WTC11 (cell line): ENCODE data around the gene C15orf61. TPM values are rescaled to one million over a fixed set of nuclear protein-coding genes. Genes with fewer than 3 reads are reported as not detected.

Experiments
- ATAC-seq: fragments of 200-7000 bp; cut with Tn5 transposase; 2 replicates; pipeline ENCODE4 v1.10.0; 2021; ENCODE audit warnings: mild to moderate bottlenecking, moderate library complexity
- CTCF ChIA-PET: fragments of 300-600 bp; sonication (Branson Sonifier 250); formaldehyde crosslinking; loops from one replicate; lab custom pipeline; 2021; ENCODE audit warnings: antibody characterized with exemption; lab: Charles Lee
- POLR2A ChIA-PET: fragments of 350-600 bp; sonication (Branson Sonifier 250); formaldehyde crosslinking; loops from one replicate; lab custom pipeline; 2021; ENCODE audit warnings: antibody characterized with exemption; lab: Charles Lee
- DNase-seq: peaks from one replicate; pipeline ENCODE4 v3.0.0; 2021; ENCODE audit warnings: low spot score
- H3K27ac Mint-ChIP-seq: 2 replicates; pipeline ENCODE4 v1.8.0; 2021; ENCODE audit warnings: mixed read lengths
- H3K27me3 Mint-ChIP-seq: 2 replicates; pipeline ENCODE4 v1.8.0; 2021; ENCODE audit warnings: low read depth, mild to moderate bottlenecking, moderate library complexity, mixed read lengths
- H3K36me3 Mint-ChIP-seq: 2 replicates; pipeline ENCODE4 v1.8.0; 2021; ENCODE audit warnings: mixed read lengths
- H3K4me1 Mint-ChIP-seq: 2 replicates; pipeline ENCODE4 v1.8.0; 2022; ENCODE audit warnings: mixed read lengths
- H3K4me3 Mint-ChIP-seq: 2 replicates; pipeline ENCODE4 v1.8.0; 2021; ENCODE audit warnings: mild to moderate bottlenecking, moderate library complexity, mixed read lengths
- H3K9me3 Mint-ChIP-seq: 2 replicates; pipeline ENCODE4 v1.8.0; 2021; ENCODE audit warnings: mixed read lengths
- ATF6 ChIP-seq: sonication (generic); formaldehyde crosslinking; IDR thresholded peaks from 2 replicates; pipeline ENCODE4 v1.8.1; 2023; ENCODE audit warnings: mild to moderate bottlenecking, missing genetic modification reagents
- CREM ChIP-seq: sonication (generic); formaldehyde crosslinking; IDR thresholded peaks from 2 replicates; pipeline ENCODE4 v1.8.1; 2022; ENCODE audit warnings: mild to moderate bottlenecking, missing genetic modification reagents, moderate library complexity
- KAT7 ChIP-seq: sonication (generic); formaldehyde crosslinking; IDR thresholded peaks from 2 replicates; pipeline ENCODE4 v1.8.1; 2023; ENCODE audit warnings: missing genetic modification reagents, mild to moderate bottlenecking, borderline replicate concordance
- NFYB ChIP-seq: sonication (generic); formaldehyde crosslinking; conservative IDR thresholded peaks from 2 replicates; pipeline ENCODE4 v1.8.0; 2022; ENCODE audit warnings: low read depth, missing genetic modification reagents
- RORB ChIP-seq: fragments of 250-450 bp; sonication (Bioruptor Pico); IDR thresholded peaks from 2 replicates; pipeline ENCODE4 v1.9.0; 2021; ENCODE audit warnings: mild to moderate bottlenecking
- SMAD4 ChIP-seq: sonication (generic); formaldehyde crosslinking; IDR thresholded peaks from 2 replicates; pipeline ENCODE4 v1.8.0; 2022; ENCODE audit warnings: mild to moderate bottlenecking, missing genetic modification reagents
- TEAD1 ChIP-seq: sonication (generic); formaldehyde crosslinking; IDR thresholded peaks from 2 replicates; pipeline ENCODE4 v1.8.0; 2022; ENCODE audit warnings: mild to moderate bottlenecking, missing genetic modification reagents
- TP53 ChIP-seq: sonication (generic); formaldehyde crosslinking; IDR thresholded peaks from 2 replicates; pipeline ENCODE4 v1.8.1; 2023; ENCODE audit warnings: mild to moderate bottlenecking, missing genetic modification reagents
- ZNF396 ChIP-seq: fragments of 250-450 bp; sonication (Bioruptor Pico); IDR thresholded peaks from 2 replicates; pipeline ENCODE4 v1.8.0; 2021; ENCODE audit warnings: mild to moderate bottlenecking, moderate library complexity, borderline replicate concordance
- ZNF416 ChIP-seq: fragments of 250-450 bp; sonication (Bioruptor Pico); IDR thresholded peaks from 2 replicates; pipeline ENCODE4 v1.9.0; 2021; ENCODE audit warnings: mild to moderate bottlenecking, inconsistent platforms
- total RNA-seq: library from RNA; stranded (reverse); gene quantifications from 3 replicates; pipeline ENCODE4 v1.2.3, GENCODE V29; 2021
- TF ChIP-seq, protein P1 (sequence below): sonication (generic); formaldehyde crosslinking; IDR thresholded peaks from 2 replicates; pipeline ENCODE4 v1.8.0; 2022; ENCODE audit warnings: mild to moderate bottlenecking, missing genetic modification reagents
- TF ChIP-seq, protein P2 (sequence below): sonication (generic); formaldehyde crosslinking; IDR thresholded peaks from 2 replicates; pipeline ENCODE4 v1.8.1; 2023; ENCODE audit warnings: mild to moderate bottlenecking, moderate library complexity, missing genetic modification reagents
- TF ChIP-seq, protein P3 (sequence below): fragments of 250-450 bp; sonication (Bioruptor Pico); IDR thresholded peaks from 2 replicates; pipeline ENCODE4 v1.9.0; 2021; ENCODE audit warnings: mild to moderate bottlenecking
- TF ChIP-seq, protein P4 (sequence below): fragments of 250-450 bp; sonication (Bioruptor Pico); IDR thresholded peaks from 2 replicates; pipeline ENCODE4 v2.1.2; 2022; ENCODE audit warnings: mild to moderate bottlenecking, moderate library complexity
- TF ChIP-seq, protein P5 (sequence below): fragments of 250-450 bp; sonication (Bioruptor Pico); IDR thresholded peaks from 2 replicates; pipeline ENCODE4 v1.9.0; 2021; ENCODE audit warnings: mild to moderate bottlenecking, borderline replicate concordance
- TF ChIP-seq, protein P6 (sequence below): fragments of 200-600 bp; IDR thresholded peaks from 2 replicates; pipeline ENCODE4 v1.8.0; 2022; ENCODE audit warnings: antibody characterized with exemption

C15orf61 gene
- total RNA-seq, 1 experiment from 2014 or later = 3.3 TPM

DNA sequence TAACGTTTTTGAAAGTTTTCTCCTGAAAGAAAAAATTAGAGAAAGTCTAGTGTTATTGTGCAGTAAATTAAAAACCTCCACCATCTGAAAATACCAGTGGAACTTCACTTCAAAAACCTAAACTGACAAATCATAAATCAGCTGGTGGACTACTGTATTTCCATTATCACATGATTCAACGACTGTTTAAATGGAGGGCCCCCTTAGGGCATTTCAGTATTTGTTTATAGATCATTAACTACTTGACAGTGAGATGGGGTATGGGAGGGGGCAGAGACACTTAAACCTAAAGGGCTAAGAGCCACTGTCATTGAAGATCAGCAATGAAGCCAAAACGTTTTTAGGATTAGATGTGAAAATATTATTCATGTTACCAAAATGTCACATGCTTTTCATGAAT lies 8.8 kb upstream of the C15orf61 start (continued):
- TF ChIP-seq KAT7 (CRISPR knock-in tag) (no peak), ZNF416 (CRISPR knock-in tag) (no peak)
- TF ChIP-seq, protein P1, sequence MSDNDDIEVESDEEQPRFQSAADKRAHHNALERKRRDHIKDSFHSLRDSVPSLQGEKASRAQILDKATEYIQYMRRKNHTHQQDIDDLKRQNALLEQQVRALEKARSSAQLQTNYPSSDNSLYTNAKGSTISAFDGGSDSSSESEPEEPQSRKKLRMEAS (CRISPR knock-in tag) = no peak
- TF ChIP-seq, protein P2, sequence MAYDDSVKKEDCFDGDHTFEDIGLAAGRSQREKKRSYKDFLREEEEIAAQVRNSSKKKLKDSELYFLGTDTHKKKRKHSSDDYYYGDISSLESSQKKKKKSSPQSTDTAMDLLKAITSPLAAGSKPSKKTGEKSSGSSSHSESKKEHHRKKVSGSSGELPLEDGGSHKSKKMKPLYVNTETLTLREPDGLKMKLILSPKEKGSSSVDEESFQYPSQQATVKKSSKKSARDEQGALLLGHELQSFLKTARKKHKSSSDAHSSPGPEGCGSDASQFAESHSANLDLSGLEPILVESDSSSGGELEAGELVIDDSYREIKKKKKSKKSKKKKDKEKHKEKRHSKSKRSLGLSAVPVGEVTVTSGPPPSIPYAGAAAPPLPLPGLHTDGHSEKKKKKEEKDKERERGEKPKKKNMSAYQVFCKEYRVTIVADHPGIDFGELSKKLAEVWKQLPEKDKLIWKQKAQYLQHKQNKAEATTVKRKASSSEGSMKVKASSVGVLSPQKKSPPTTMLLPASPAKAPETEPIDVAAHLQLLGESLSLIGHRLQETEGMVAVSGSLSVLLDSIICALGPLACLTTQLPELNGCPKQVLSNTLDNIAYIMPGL = no peak

DNA sequence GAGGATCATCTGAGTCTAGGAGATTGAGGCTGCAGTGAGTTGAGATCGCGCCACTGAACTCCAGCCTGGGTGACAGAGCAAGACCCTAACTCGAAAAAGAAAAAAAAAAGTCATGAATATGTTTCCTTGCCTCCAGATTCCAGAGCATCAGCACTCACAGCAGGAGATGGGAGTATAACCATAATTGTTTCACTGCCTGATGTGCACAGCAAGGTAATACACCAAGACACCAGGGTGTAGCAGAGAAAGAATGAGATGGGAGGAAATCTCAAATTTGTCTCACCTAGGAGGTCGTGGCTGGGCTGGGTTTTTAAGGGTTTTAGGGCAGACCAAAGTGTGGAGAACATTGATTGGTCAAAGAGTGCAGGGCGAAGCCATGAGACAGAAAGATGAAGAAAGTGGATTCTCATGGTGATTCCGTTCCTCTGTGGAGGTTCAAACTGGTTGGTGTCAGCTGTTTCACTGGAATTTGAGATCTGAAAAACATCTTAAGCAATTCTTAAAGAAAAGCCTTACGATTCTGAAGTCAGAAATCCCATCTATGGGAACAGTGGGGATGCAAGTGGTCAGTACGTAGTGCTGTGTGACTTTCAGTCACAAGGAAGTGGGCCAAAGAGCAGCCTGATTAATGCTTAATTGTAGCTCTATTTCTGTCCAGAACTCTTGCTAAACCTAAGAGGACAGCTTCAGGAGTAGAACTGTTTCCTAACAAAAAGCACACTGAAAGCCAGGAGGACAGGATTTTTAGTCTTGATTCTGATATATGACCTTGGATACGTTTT lies 7.8 kb upstream of the C15orf61 start:
- H3K4me1 Mint-ChIP-seq = 0 out of 2 replicates have a peak, but pooled peaks cover 3% of the 10 kb centered on the region
- H3K27ac Mint-ChIP-seq = no peak overlapping the region
- H3K9me3 Mint-ChIP-seq = no peaks in the 10 kb centered on the region
- H3K27me3 Mint-ChIP-seq = no peaks in the 10 kb centered on the region
- H3K4me3 Mint-ChIP-seq = no peak overlapping the region
- no peaks in the 10 kb centered on the region for H3K36me3 Mint-ChIP-seq
- ChIA-PET CTCF (no interaction called here), POLR2A (no interaction called here)
- DNase-seq (no peak), ATAC-seq (no peak)
- TF ChIP-seq, protein P2 = no peak
- no peak for TF ChIP-seq CREM
- no peak for TF ChIP-seq ATF6
- no peak for TF ChIP-seq RORB (CRISPR knock-in tag)
- TF ChIP-seq NFYB (CRISPR knock-in tag) = no peak
- TF ChIP-seq TEAD1 (CRISPR knock-in tag) = no peak

DNA sequence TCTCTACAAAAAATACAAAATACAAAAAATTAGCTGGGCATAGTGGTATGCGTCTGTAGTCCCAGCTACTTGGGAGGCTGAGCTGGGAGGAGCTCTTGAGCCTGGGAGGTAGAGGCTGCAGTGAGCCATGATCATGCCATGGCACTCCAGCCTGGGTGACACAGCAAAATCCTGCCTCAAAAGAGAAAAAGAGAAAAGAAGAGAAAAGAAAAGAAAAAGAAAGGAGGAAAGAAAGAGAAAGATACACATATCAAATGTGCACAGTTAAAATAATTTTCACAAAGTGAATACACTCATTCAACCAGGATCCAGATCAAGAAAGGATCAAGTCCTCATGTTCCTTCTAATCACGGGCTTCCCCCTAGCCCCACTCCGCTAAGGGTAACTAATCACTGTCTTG lies 5.8 kb upstream of the C15orf61 start:
- ATAC-seq = no peak
- H3K4me3 Mint-ChIP-seq = no peak overlapping the region
- H3K27me3 Mint-ChIP-seq = peaks cover under 1% of the 10 kb centered on the region; the same call in 1 of the 2 replicates
- CTCF ChIA-PET = no interaction called here
- H3K27ac Mint-ChIP-seq = no peak overlapping the region
- POLR2A ChIA-PET = no interaction called here
- no peaks in the 10 kb centered on the region for H3K9me3 Mint-ChIP-seq
- H3K36me3 Mint-ChIP-seq = no peaks in the 10 kb centered on the region
- DNase-seq = no peak
- 0 out of 2 replicates have a peak, but pooled peaks cover 3% of the 10 kb centered on the region for H3K4me1 Mint-ChIP-seq
- TF ChIP-seq SMAD4 (CRISPR knock-in tag) = no peak
- TF ChIP-seq, protein P3, sequence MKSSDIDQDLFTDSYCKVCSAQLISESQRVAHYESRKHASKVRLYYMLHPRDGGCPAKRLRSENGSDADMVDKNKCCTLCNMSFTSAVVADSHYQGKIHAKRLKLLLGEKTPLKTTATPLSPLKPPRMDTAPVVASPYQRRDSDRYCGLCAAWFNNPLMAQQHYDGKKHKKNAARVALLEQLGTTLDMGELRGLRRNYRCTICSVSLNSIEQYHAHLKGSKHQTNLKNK (CRISPR knock-in tag) = no peak
- TF ChIP-seq RORB (CRISPR knock-in tag) = no peak
- no peak for TF ChIP-seq ZNF396 (CRISPR knock-in tag)
- TF ChIP-seq, protein P1 (CRISPR knock-in tag) = no peak
- TF ChIP-seq TP53 = no peak
- TF ChIP-seq, protein P4, sequence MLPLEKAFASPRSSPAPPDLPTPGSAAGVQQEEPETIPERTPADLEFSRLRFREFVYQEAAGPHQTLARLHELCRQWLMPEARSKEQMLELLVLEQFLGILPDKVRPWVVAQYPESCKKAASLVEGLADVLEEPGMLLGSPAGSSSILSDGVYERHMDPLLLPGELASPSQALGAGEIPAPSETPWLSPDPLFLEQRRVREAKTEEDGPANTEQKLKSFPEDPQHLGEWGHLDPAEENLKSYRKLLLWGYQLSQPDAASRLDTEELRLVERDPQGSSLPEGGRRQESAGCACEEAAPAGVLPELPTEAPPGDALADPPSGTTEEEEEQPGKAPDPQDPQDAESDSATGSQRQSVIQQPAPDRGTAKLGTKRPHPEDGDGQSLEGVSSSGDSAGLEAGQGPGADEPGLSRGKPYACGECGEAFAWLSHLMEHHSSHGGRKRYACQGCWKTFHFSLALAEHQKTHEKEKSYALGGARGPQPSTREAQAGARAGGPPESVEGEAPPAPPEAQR (CRISPR knock-in tag) = no peak
- TF ChIP-seq, protein P5, sequence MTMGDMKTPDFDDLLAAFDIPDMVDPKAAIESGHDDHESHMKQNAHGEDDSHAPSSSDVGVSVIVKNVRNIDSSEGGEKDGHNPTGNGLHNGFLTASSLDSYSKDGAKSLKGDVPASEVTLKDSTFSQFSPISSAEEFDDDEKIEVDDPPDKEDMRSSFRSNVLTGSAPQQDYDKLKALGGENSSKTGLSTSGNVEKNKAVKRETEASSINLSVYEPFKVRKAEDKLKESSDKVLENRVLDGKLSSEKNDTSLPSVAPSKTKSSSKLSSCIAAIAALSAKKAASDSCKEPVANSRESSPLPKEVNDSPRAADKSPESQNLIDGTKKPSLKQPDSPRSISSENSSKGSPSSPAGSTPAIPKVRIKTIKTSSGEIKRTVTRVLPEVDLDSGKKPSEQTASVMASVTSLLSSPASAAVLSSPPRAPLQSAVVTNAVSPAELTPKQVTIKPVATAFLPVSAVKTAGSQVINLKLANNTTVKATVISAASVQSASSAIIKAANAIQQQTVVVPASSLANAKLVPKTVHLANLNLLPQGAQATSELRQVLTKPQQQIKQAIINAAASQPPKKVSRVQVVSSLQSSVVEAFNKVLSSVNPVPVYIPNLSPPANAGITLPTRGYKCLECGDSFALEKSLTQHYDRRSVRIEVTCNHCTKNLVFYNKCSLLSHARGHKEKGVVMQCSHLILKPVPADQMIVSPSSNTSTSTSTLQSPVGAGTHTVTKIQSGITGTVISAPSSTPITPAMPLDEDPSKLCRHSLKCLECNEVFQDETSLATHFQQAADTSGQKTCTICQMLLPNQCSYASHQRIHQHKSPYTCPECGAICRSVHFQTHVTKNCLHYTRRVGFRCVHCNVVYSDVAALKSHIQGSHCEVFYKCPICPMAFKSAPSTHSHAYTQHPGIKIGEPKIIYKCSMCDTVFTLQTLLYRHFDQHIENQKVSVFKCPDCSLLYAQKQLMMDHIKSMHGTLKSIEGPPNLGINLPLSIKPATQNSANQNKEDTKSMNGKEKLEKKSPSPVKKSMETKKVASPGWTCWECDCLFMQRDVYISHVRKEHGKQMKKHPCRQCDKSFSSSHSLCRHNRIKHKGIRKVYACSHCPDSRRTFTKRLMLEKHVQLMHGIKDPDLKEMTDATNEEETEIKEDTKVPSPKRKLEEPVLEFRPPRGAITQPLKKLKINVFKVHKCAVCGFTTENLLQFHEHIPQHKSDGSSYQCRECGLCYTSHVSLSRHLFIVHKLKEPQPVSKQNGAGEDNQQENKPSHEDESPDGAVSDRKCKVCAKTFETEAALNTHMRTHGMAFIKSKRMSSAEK = no peak
- no peak for TF ChIP-seq ZNF416 (CRISPR knock-in tag)
- TF ChIP-seq, protein P6, sequence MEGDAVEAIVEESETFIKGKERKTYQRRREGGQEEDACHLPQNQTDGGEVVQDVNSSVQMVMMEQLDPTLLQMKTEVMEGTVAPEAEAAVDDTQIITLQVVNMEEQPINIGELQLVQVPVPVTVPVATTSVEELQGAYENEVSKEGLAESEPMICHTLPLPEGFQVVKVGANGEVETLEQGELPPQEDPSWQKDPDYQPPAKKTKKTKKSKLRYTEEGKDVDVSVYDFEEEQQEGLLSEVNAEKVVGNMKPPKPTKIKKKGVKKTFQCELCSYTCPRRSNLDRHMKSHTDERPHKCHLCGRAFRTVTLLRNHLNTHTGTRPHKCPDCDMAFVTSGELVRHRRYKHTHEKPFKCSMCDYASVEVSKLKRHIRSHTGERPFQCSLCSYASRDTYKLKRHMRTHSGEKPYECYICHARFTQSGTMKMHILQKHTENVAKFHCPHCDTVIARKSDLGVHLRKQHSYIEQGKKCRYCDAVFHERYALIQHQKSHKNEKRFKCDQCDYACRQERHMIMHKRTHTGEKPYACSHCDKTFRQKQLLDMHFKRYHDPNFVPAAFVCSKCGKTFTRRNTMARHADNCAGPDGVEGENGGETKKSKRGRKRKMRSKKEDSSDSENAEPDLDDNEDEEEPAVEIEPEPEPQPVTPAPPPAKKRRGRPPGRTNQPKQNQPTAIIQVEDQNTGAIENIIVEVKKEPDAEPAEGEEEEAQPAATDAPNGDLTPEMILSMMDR = no peak
